Ovary (tissue), 3 donors: ENCODE measurements around the gene GALR1.

ENCODE experiments used
- EP300 ChIP-seq: sonication (generic); formaldehyde crosslinking; IDR thresholded peaks from one replicate; pipeline ENCODE4 v1.6.1; 2017; ENCODE audit warnings: antibody characterized with exemption
- POLR2A ChIP-seq: fragments of 450-650 bp; IDR thresholded peaks from one replicate; pipeline ENCODE4 v1.6.1; 2017; ENCODE audit warnings: antibody characterized with exemption, mild to moderate bottlenecking, moderate library complexity
- TF ChIP-seq, protein P1 (sequence below), 3 donors: fragments of 450-650 bp in 2 of 3; fragments of 200-600 bp in 1 of 3; IDR thresholded peaks; one replicate each; pipeline versions ENCODE4 v1.5.1 to v1.8.0; 2016 to 2022; ENCODE audit warnings: antibody characterized with exemption in 3 of 3, mild to moderate bottlenecking in 1 of 3
- donor health status: DM: no; HTN: no; CAD: no.

- TF ChIP-seq, protein P1, sequence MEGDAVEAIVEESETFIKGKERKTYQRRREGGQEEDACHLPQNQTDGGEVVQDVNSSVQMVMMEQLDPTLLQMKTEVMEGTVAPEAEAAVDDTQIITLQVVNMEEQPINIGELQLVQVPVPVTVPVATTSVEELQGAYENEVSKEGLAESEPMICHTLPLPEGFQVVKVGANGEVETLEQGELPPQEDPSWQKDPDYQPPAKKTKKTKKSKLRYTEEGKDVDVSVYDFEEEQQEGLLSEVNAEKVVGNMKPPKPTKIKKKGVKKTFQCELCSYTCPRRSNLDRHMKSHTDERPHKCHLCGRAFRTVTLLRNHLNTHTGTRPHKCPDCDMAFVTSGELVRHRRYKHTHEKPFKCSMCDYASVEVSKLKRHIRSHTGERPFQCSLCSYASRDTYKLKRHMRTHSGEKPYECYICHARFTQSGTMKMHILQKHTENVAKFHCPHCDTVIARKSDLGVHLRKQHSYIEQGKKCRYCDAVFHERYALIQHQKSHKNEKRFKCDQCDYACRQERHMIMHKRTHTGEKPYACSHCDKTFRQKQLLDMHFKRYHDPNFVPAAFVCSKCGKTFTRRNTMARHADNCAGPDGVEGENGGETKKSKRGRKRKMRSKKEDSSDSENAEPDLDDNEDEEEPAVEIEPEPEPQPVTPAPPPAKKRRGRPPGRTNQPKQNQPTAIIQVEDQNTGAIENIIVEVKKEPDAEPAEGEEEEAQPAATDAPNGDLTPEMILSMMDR (IDR thresholded peaks at IDR 0.05): no peak
- TF ChIP-seq EP300 (no peak), POLR2A (no peak)
Measured at GRCh38 chr18:77267969-77268368, 18.3 kb downstream of the GALR1 start.
